ENCODE data around the gene CTF1.

The CTF1 gene

GRCh38 chr16:30907064-30907463 is 10.7 kb downstream of the CTF1 start:
- Histone ChIP-seq H3K4me1 (peaks cover 9% of the 10 kb centered on the region), H3K36me3 (replicated peaks) (no peaks in the 10 kb centered on the region), H3K27me3 (ENCODE audit: low read depth) (no peaks in the 10 kb centered on the region), H3K4me3 (no peak overlapping the region), H3K9me3 (no peaks in the 10 kb centered on the region)
- in situ Hi-C loops (cut with MboI; ENCODE audit: low sequenced_read_pairs), result loop anchor here (25.0 kb wide), 1 partner anchor 520 kb away; the partner anchor contains the start of genes SEPTIN1 and ZNF48
- DNase-seq (ENCODE audit: low spot score in 2 of 2), result no peak

- in situ Hi-C loops (cut with MboI; ENCODE audit: low sequenced_read_pairs), result loop anchor here (25.0 kb wide), 1 partner anchor 523 kb away; the partner anchor contains the start of genes SEPTIN1 and ZNF48
- H3K4me3 ChIP-seq, result no peak overlapping the region
- H3K9me3 ChIP-seq, result no peaks in the 10 kb centered on the region
- no peaks in the 10 kb centered on the region for H3K36me3 ChIP-seq (replicated peaks)
- DNase-seq (ENCODE audit: low spot score in 2 of 2), result peak in 1 of 2 experiments; percentile 35
- peaks cover 4% of the 10 kb centered on the region; the same call in 1 of the 2 replicates for H3K4me1 ChIP-seq
- H3K27me3 ChIP-seq (ENCODE audit: low read depth), result no peaks in the 10 kb centered on the region
Measured at GRCh38 chr16:30910427-30911029, 14.1 kb downstream of the CTF1 start.

GRCh38 chr16:30912794-30913412 is 16.5 kb downstream of the CTF1 start:
- in situ Hi-C loops (cut with MboI; ENCODE audit: low sequenced_read_pairs), result loop anchor here (25.0 kb wide), 1 partner anchor 526 kb away; the partner anchor contains the start of genes SEPTIN1 and ZNF48

GRCh38 chr16:30914830-30915229 is 18.4 kb downstream of the CTF1 start:
- in situ Hi-C loops (cut with MboI; ENCODE audit: low sequenced_read_pairs), result loop anchor here (5.0 to 25.0 kb wide), 2 partner anchors 73 to 528 kb away; partner anchors contain the start of genes SEPTIN1 and ZNF48
- Histone ChIP-seq H3K27me3 (ENCODE audit: low read depth) (no peaks in the 10 kb centered on the region), H3K4me1 (no peaks in the 10 kb centered on the region), H3K4me3 (no peak overlapping the region), H3K36me3 (replicated peaks) (no peaks in the 10 kb centered on the region), H3K9me3 (no peaks in the 10 kb centered on the region)
- DNase-seq (ENCODE audit: low spot score in 2 of 2), result no peak

More at GRCh38 chr16:30912794-30913412, 16.5 kb downstream of the CTF1 start:
- Histone ChIP-seq H3K36me3 (replicated peaks) (no peaks in the 10 kb centered on the region), H3K9me3 (no peaks in the 10 kb centered on the region), H3K27me3 (ENCODE audit: low read depth) (no peaks in the 10 kb centered on the region), H3K4me1 (no peaks in the 10 kb centered on the region), H3K4me3 (no peak overlapping the region)
- no peak for DNase-seq (ENCODE audit: low spot score in 2 of 2)

GRCh38 chr16:30918614-30919013 is 22.2 kb downstream of the CTF1 start:
- DNase-seq (ENCODE audit: low spot score in 2 of 2), result no peak
- no peak overlapping the region for H3K4me3 ChIP-seq
- no peaks in the 10 kb centered on the region for H3K27me3 ChIP-seq (ENCODE audit: low read depth)
- no peaks in the 10 kb centered on the region for H3K36me3 ChIP-seq (replicated peaks)
- H3K4me1 ChIP-seq, result no peaks in the 10 kb centered on the region
- no peaks in the 10 kb centered on the region for H3K9me3 ChIP-seq
- in situ Hi-C loops (cut with MboI; ENCODE audit: low sequenced_read_pairs), result loop anchor here (5.0 to 25.0 kb wide), 2 partner anchors 76 to 531 kb away; partner anchors contain the start of genes SEPTIN1 and ZNF48

GRCh38 chr16:30920891-30921290 is 24.5 kb downstream of the CTF1 start:
- DNase-seq (ENCODE audit: low spot score in 2 of 2), result no peak
- Histone ChIP-seq H3K9me3 (no peaks in the 10 kb centered on the region), H3K36me3 (replicated peaks) (no peaks in the 10 kb centered on the region), H3K27me3 (ENCODE audit: low read depth) (no peaks in the 10 kb centered on the region), H3K4me1 (no peaks in the 10 kb centered on the region; the same call in 1 of the 2 replicates), H3K4me3 (no peak overlapping the region)
- in situ Hi-C loops (cut with MboI; ENCODE audit: low sequenced_read_pairs), result loop anchor here (25.0 kb wide), 1 partner anchor 534 kb away; the partner anchor contains the start of genes SEPTIN1 and ZNF48

- no peaks in the 10 kb centered on the region for H3K9me3 ChIP-seq
- no peaks in the 10 kb centered on the region; the same call in 1 of the 2 replicates for H3K4me1 ChIP-seq
- H3K36me3 ChIP-seq (replicated peaks), result peaks cover under 1% of the 10 kb centered on the region; the same call in 1 of the 2 replicates
- H3K4me3 ChIP-seq, result peak overlapping the region; percentile 51
- no peaks in the 10 kb centered on the region for H3K27me3 ChIP-seq (ENCODE audit: low read depth)
- in situ Hi-C loops (cut with MboI; ENCODE audit: low sequenced_read_pairs), result loop anchor here (25.0 kb wide), 1 partner anchor 534 kb away; the partner anchor contains the start of genes SEPTIN1 and ZNF48
- DNase-seq (ENCODE audit: low spot score in 2 of 2), result no peak
Measured at GRCh38 chr16:30921459-30921747, 25.0 kb downstream of the CTF1 start.

GRCh38 chr16:30921748-30922419 is 25.5 kb downstream of the CTF1 start:
- Histone ChIP-seq H3K36me3 (replicated peaks) (peaks cover 5% of the 10 kb centered on the region), H3K27me3 (ENCODE audit: low read depth) (no peaks in the 10 kb centered on the region), H3K9me3 (no peaks in the 10 kb centered on the region), H3K4me1 (no peaks in the 10 kb centered on the region; the same call in 1 of the 2 replicates), H3K4me3 (peak overlapping the region; percentile 51)
- in situ Hi-C loops (cut with MboI; ENCODE audit: low sequenced_read_pairs), result loop anchor here (25.0 kb wide), 1 partner anchor 535 kb away; the partner anchor contains the start of genes SEPTIN1 and ZNF48
- peak; percentile 89 to 98 for DNase-seq (ENCODE audit: low spot score in 2 of 2)

GRCh38 chr16:30922420-30922959 is 26.1 kb downstream of the CTF1 start:
- no peaks in the 10 kb centered on the region for H3K9me3 ChIP-seq
- in situ Hi-C loops (cut with MboI; ENCODE audit: low sequenced_read_pairs), result loop anchor here (25.0 kb wide), 1 partner anchor 535 kb away; the partner anchor contains the start of genes SEPTIN1 and ZNF48
- peak overlapping the region; percentile 51 for H3K4me3 ChIP-seq
- H3K36me3 ChIP-seq (replicated peaks), result peaks cover 11% of the 10 kb centered on the region
- peak; percentile 99 to 100 for DNase-seq (ENCODE audit: low spot score in 2 of 2)
- H3K27me3 ChIP-seq (ENCODE audit: low read depth), result no peaks in the 10 kb centered on the region
- no peaks in the 10 kb centered on the region; the same call in 1 of the 2 replicates for H3K4me1 ChIP-seq

- in situ Hi-C loops (cut with MboI; ENCODE audit: low sequenced_read_pairs), result loop anchor here (25.0 kb wide), 1 partner anchor 536 kb away; the partner anchor contains the start of genes SEPTIN1 and ZNF48
- Histone ChIP-seq H3K4me1 (no peaks in the 10 kb centered on the region; the same call in 1 of the 2 replicates), H3K36me3 (replicated peaks) (peaks cover 13% of the 10 kb centered on the region), H3K9me3 (no peaks in the 10 kb centered on the region), H3K27me3 (ENCODE audit: low read depth) (no peaks in the 10 kb centered on the region), H3K4me3 (peak overlapping the region; percentile 51)
- DNase-seq (ENCODE audit: low spot score in 2 of 2), result peak; percentile 100
Measured at GRCh38 chr16:30922960-30923535, 26.6 kb downstream of the CTF1 start.

- Histone ChIP-seq H3K36me3 (replicated peaks) (peaks cover 16% of the 10 kb centered on the region), H3K27me3 (ENCODE audit: low read depth) (no peaks in the 10 kb centered on the region), H3K4me1 (no peaks in the 10 kb centered on the region; the same call in 1 of the 2 replicates), H3K9me3 (no peaks in the 10 kb centered on the region), H3K4me3 (peak within 1 kb of the TSS; percentile 51)
- in situ Hi-C loops (cut with MboI; ENCODE audit: low sequenced_read_pairs), result loop anchor here (25.0 kb wide), 1 partner anchor 536 kb away; the partner anchor contains the start of genes SEPTIN1 and ZNF48
- no peak for DNase-seq (ENCODE audit: low spot score in 2 of 2)
Measured at GRCh38 chr16:30923554-30924075, 27.2 kb downstream of the CTF1 start, which contains the start of gene FBXL19. Gene FBXL19 (plus strand): TSS chr16:30923572. CDS start chr16:30925755, 2,183 bp downstream.

GRCh38 chr16:30924076-30924912 is 27.9 kb downstream of the CTF1 start:
- no peaks in the 10 kb centered on the region; the same call in 1 of the 2 replicates for H3K4me1 ChIP-seq
- peak in 1 of 2 experiments; percentile 62 for DNase-seq (ENCODE audit: low spot score in 2 of 2)
- in situ Hi-C loops (cut with MboI; ENCODE audit: low sequenced_read_pairs), result loop anchor here (25.0 kb wide), 1 partner anchor 537 kb away; the partner anchor contains the start of genes SEPTIN1 and ZNF48

More at GRCh38 chr16:30924076-30924912, 27.9 kb downstream of the CTF1 start:
- H3K36me3 ChIP-seq (replicated peaks), result peaks cover 16% of the 10 kb centered on the region
- no peaks in the 10 kb centered on the region for H3K27me3 ChIP-seq (ENCODE audit: low read depth)
- H3K9me3 ChIP-seq, result no peaks in the 10 kb centered on the region
- H3K4me3 ChIP-seq, result peak overlapping the region; percentile 51
